Epidermal melanocyte (primary cell): Measurements from ENCODE around the gene IL19.
A peak's percentile ranks its signal among the peaks of the same experiment; 100 is the strongest.

ENCODE experiments used
- DNase-seq: peaks from one replicate; pipeline ENCODE4 v3.0.0; 2011; ENCODE audit warnings: low spot score; ENCODE audit not compliant: insufficient read length

Gene IL19

GRCh38 chr1:206856674-206857464 lies 86.3 kb downstream of the IL19 start:
- no peak for DNase-seq

- DNase-seq = no peak
Observed at GRCh38 chr1:206859082-206859521, 88.5 kb downstream of the IL19 start.

- DNase-seq = no peak
Observed at GRCh38 chr1:206860165-206860564, 89.6 kb downstream of the IL19 start.

GRCh38 chr1:206863266-206863665 lies 92.7 kb downstream of the IL19 start:
- no peak for DNase-seq

- peak; percentile 19 for DNase-seq
Observed at GRCh38 chr1:206864939-206865671, 94.5 kb downstream of the IL19 start, which contains the start of gene IL20. TSS of gene IL20 (plus strand) at chr1:206865623. CDS start at chr1:206865853, 230 bp downstream.

GRCh38 chr1:206866062-206866461 lies 95.5 kb downstream of the IL19 start:
- DNase-seq = no peak

- DNase-seq = no peak
Observed at GRCh38 chr1:206867239-206867638, 96.7 kb downstream of the IL19 start.

GRCh38 chr1:206867716-206868115 lies 97.1 kb downstream of the IL19 start:
- no peak for DNase-seq

- DNase-seq = no peak
Observed at GRCh38 chr1:206868264-206868663, 97.7 kb downstream of the IL19 start.

- no peak for DNase-seq
Observed at GRCh38 chr1:206872139-206872538, 101.6 kb downstream of the IL19 start.

- DNase-seq = no peak
Observed at GRCh38 chr1:206873603-206874188, 103.1 kb downstream of the IL19 start.

- DNase-seq = no peak
Observed at GRCh38 chr1:206875752-206876377, 105.3 kb downstream of the IL19 start.

GRCh38 chr1:206878456-206878855 lies 107.9 kb downstream of the IL19 start:
- DNase-seq = no peak

GRCh38 chr1:206880314-206880713 lies 109.7 kb downstream of the IL19 start:
- DNase-seq = no peak

- DNase-seq = no peak
Observed at GRCh38 chr1:206882555-206882954, 112.0 kb downstream of the IL19 start.

GRCh38 chr1:206883160-206883559 lies 112.6 kb downstream of the IL19 start:
- DNase-seq = no peak

- DNase-seq = no peak
Observed at GRCh38 chr1:206883876-206884275, 113.3 kb downstream of the IL19 start.

- no peak for DNase-seq
Observed at GRCh38 chr1:206885341-206886060, 114.9 kb downstream of the IL19 start.

- no peak for DNase-seq
Observed at GRCh38 chr1:206886831-206887230, 116.3 kb downstream of the IL19 start.

GRCh38 chr1:206887701-206888100 lies 117.1 kb downstream of the IL19 start:
- no peak for DNase-seq
